Hepatocyte (in vitro differentiated cells): Measurements from ENCODE around the gene TRRAP.

Source experiments
- CTCF ChIP-seq: fragments of 200-600 bp; sonication (generic); IDR thresholded peaks from 2 replicates; pipeline ENCODE4 v1.5.1; 2016; ENCODE audit warnings: antibody characterized with exemption, mild to moderate bottlenecking; ENCODE audit not compliant: poor library complexity
- EZH2 ChIP-seq: fragments of 200-600 bp; sonication (generic); IDR thresholded peaks from 2 replicates; pipeline ENCODE4 v1.6.1; 2016; ENCODE audit warnings: antibody characterized with exemption, mild to moderate bottlenecking, borderline replicate concordance
- EZH2phosphoT487 ChIP-seq: fragments of 200-600 bp; sonication (generic); IDR thresholded peaks from one replicate; pipeline ENCODE4 v1.6.1; 2018; ENCODE audit warnings: antibody characterized with exemption, mild to moderate bottlenecking, low read depth, moderate library complexity; ENCODE audit not compliant: unreplicated experiment, severe bottlenecking

DNA sequence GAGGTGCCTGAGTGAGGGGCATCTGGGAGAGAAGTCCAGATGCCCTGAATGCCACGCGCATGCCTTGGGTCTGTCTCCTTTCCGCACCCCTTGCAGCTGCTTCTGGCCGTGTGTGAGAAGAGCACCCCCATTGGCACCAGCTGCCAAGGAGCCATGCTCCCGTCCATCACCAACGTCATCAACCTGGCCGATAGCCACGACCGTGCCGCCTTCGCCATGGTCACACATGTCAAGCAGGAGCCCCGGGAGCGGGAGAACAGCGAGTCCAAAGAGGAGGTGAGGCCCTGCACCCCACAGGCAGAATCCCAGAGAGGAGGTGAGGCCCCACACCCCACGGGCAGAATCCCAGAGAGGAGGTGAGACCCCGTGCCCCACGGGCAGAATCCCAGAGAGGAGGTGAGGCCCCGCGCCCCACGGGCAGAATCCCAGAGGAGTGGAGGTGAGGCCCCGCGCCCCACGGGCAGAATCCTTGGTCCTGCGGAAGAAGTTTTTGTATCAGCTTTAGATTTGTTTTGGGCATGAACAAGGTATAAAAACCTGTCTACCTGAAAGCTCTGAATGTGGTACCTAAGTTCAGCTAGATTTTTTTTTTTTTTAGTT lies 91.8 kb downstream of the TRRAP start:
- no peak for TF ChIP-seq CTCF
- TF ChIP-seq EZH2: no peak
- TF ChIP-seq EZH2phosphoT487: no peak
